Trophoblast cell (in vitro differentiated cells and primary cell): ENCODE results near the gene KANK4.
A peak's percentile ranks its signal among the peaks of the same experiment; 100 is the strongest.

Experiments used
- DNase-seq, 2 donors: peaks; one replicate each; pipeline ENCODE4 v3.0.0-alpha.2; 2016
- H2AFZ ChIP-seq: 2 replicates; pipeline ENCODE4 v1.6.1; 2013; ENCODE audit warnings: low read length, moderate library complexity, mild to moderate bottlenecking; ENCODE audit not compliant: insufficient read depth, poor library complexity
- H2AK5ac ChIP-seq: 2 replicates; pipeline ENCODE4 v1.6.1; 2013; ENCODE audit warnings: mild to moderate bottlenecking, low read length
- H2BK120ac ChIP-seq: 2 replicates; pipeline ENCODE4 v1.6.1; 2013; ENCODE audit warnings: low read length, mild to moderate bottlenecking, moderate library complexity; ENCODE audit not compliant: insufficient read depth, poor library complexity
- H2BK12ac ChIP-seq: 2 replicates; pipeline ENCODE4 v1.6.1; 2013; ENCODE audit warnings: mild to moderate bottlenecking, low read length, moderate library complexity
- H2BK5ac ChIP-seq: 2 replicates; pipeline ENCODE4 v1.6.1; 2013; ENCODE audit warnings: low read length, low read depth, moderate library complexity, mild to moderate bottlenecking; ENCODE audit not compliant: poor library complexity
- H3K14ac ChIP-seq: 2 replicates; pipeline ENCODE4 v1.6.1; 2013; ENCODE audit warnings: mild to moderate bottlenecking, low read length
- H3K18ac ChIP-seq: 2 replicates; pipeline ENCODE4 v1.6.1; 2013; ENCODE audit warnings: mild to moderate bottlenecking, low read length
- H3K23ac ChIP-seq: 2 replicates; pipeline ENCODE4 v1.6.1; 2013; ENCODE audit warnings: low read length
- H3K27ac ChIP-seq: 2 replicates; pipeline ENCODE4 v1.5.1; 2013; ENCODE audit warnings: low read depth, mild to moderate bottlenecking, inconsistent platforms, low read length, moderate library complexity
- H3K27me3 ChIP-seq: 2 replicates; pipeline ENCODE4 v1.6.1; 2013; ENCODE audit warnings: inconsistent platforms, mild to moderate bottlenecking, low read length, moderate library complexity; ENCODE audit not compliant: insufficient read depth
- H3K36me3 ChIP-seq, 2 experiments: 1 replicate in 1 of 2; 2 replicates in 1 of 2; pipeline ENCODE4 v1.6.1; 2013; ENCODE audit warnings: low read length in 2 of 2, mild to moderate bottlenecking in 2 of 2, moderate library complexity in 1 of 2; ENCODE audit not compliant: insufficient read depth in 2 of 2, control insufficient read depth in 1 of 2
- H3K4ac ChIP-seq: 2 replicates; pipeline ENCODE4 v1.6.1; 2013; ENCODE audit warnings: low read depth, mild to moderate bottlenecking, low read length, moderate library complexity
- H3K4me1 ChIP-seq, 2 experiments: 1 replicate in 1 of 2; 2 replicates in 1 of 2; pipeline ENCODE4 v1.6.1; 2013; ENCODE audit warnings: low read length in 2 of 2, mild to moderate bottlenecking in 2 of 2, moderate library complexity in 1 of 2; ENCODE audit not compliant: insufficient read depth in 2 of 2, control insufficient read depth in 1 of 2
- H3K4me2 ChIP-seq: 2 replicates; pipeline ENCODE4 v1.6.1; 2013; ENCODE audit warnings: inconsistent platforms, mild to moderate bottlenecking, low read length, moderate library complexity
- H3K4me3 ChIP-seq: 2 replicates; pipeline ENCODE4 v1.5.1; 2013; ENCODE audit warnings: mild to moderate bottlenecking, low read depth, low read length, inconsistent platforms
- H3K79me1 ChIP-seq: one replicate; pipeline ENCODE4 v1.6.1; 2013; ENCODE audit warnings: low read length
- H3K79me2 ChIP-seq: 2 replicates; pipeline ENCODE4 v1.6.1; 2013; ENCODE audit warnings: low read length, mild to moderate bottlenecking; ENCODE audit not compliant: control insufficient read depth, insufficient read depth, poor library complexity
- H3K9ac ChIP-seq: 2 replicates; pipeline ENCODE4 v1.6.1; 2013; ENCODE audit warnings: mild to moderate bottlenecking, low read length
- H3K9me3 ChIP-seq: 2 replicates; pipeline ENCODE4 v1.6.1; 2013; ENCODE audit warnings: low read depth, mild to moderate bottlenecking, control low read depth, inconsistent platforms, low read length; ENCODE audit not compliant: insufficient read depth
- H4K12ac ChIP-seq: 2 replicates; pipeline ENCODE4 v1.6.1; 2013; ENCODE audit warnings: low read depth, mild to moderate bottlenecking, low read length, moderate library complexity
- H4K8ac ChIP-seq: 2 replicates; pipeline ENCODE4 v1.6.1; 2013; ENCODE audit warnings: low read depth, mild to moderate bottlenecking, low read length, moderate library complexity
- H4K91ac ChIP-seq: one replicate; pipeline ENCODE4 v1.6.1; 2013; ENCODE audit warnings: low read depth, mild to moderate bottlenecking, low read length, moderate library complexity
- WGBS: extraction: QIAGEN DNeasy Blood & Tissue Kit; methylation state at CpG from one replicate; pipeline ENCODE4 v1.1.7; 2013; ENCODE audit warnings: missing lambda C conversion rate; ENCODE audit not compliant: insufficient read length, insufficient coverage; ENCODE audit errors: extremely low coverage; 5-methylcytosine and 5-hydroxymethylcytosine counted together

KANK4 gene

DNA sequence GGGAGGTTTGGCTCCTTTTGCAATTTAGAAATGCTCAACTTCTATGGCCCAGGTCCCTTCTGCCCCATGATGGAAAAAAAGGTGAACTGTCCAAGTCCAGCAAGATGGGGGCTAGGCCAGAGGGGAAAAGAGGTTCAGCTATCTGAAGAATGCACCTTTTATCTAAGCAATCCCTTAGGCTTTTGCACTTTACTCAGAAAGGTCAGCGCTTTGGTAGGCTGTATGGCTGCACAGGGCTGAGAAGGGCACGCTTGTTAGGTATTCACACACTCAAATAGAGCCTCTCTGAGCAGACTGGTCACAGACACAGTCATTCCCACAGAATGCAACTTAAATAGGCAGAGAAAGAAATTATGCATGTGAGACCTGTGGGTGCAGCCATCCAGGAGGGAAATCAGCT lies 31.0 kb downstream of the KANK4 start:
- Histone ChIP-seq H3K27ac (peak overlapping the region; percentile 58), H3K27me3 (no peaks in the 10 kb centered on the region), H2BK5ac (no peak overlapping the region), H3K79me1 (peaks cover 5% of the 10 kb centered on the region), H3K4me2 (peak overlapping the region; percentile 5), H3K18ac (no peak overlapping the region), H3K4ac (no peak overlapping the region), H3K36me3 (peaks cover 0 to 2% of the 10 kb centered on the region in 2 experiments), H2AFZ (no peak overlapping the region), H3K9me3 (no peaks in the 10 kb centered on the region), H2BK120ac (no peak overlapping the region), H3K4me3 (no peak overlapping the region), H3K79me2 (peaks cover 8% of the 10 kb centered on the region), H3K23ac (no peak overlapping the region), H3K4me1 (peaks cover 16 to 29% of the 10 kb centered on the region in 2 experiments), H4K12ac (no peak overlapping the region), H2AK5ac (no peak overlapping the region), H3K14ac (no peak overlapping the region), H2BK12ac (no peak overlapping the region), H4K91ac (no peak overlapping the region), H3K9ac (no peak overlapping the region), H4K8ac (no peak overlapping the region)
- WGBS: no CpG with 5 or more reads among the region's 2 CpGs
- DNase-seq: peak; percentile 70 to 74

DNA sequence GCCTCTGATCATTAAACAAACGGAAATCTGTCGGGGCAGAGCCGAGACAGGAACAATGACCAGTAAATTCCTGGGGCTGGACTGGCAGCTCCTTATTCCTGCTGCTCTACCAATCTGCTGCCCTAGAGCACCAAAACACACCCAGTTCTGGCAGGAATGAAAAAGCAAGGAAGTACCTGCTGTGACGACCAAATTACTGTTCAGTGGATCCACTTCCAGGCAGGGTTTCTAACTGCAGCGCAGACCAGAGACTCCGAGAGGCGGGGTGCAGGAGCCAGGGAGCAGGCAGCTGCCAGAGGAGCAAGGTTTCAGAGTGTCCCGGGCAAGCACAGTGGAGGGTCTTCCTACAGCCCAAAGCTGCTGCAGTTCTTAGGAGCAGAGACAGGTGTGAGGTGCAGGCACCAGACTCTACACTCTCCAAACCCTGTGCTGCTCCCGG lies 32.4 kb downstream of the KANK4 start:
- Histone ChIP-seq H3K23ac (no peak overlapping the region), H3K4me3 (no peak overlapping the region)
- WGBS: no CpG with 5 or more reads among the region's 9 CpGs

DNA sequence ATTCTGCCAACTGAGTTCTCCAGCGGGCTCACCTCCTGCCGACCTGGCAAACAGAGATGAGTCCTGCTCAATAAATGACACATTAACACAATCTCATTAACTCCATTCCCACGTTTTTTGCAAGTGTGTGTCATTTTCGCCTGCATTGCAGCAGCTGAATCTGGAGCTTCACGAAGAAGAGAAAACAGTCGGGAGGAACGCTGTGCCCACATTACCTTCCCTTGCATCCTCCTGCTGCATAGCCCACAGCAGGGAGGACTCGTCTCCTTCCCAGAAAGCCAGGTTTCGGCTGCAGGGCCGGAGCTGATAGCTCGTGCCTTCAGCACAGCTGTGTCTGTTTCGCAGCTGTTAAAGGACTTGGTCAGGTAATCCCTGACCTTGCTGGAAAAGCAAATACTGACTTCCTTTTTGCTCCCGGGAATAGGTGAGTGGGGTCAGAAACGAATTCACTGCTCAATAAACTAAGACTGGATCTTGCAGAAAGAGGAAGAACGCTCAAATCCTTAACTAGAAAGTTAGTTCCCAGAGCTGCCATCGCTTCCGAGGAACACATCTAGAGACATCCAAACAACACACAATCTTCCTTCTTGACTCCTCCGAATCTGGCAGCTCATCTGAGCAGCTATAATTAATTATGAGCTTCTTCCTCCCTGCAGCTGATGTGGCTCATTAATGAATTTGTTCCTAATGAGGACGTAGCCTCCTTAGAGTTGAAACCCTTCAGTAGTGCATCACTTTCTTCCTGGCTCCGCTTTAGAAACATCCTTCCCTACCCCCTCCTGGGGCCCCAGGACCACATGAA lies 33.0 kb downstream of the KANK4 start:
- no peak for DNase-seq
- no CpG with 5 or more reads among the region's 20 CpGs for WGBS
- H2BK12ac ChIP-seq: no peak overlapping the region
- H3K27ac ChIP-seq: no peak overlapping the region
- H3K36me3 ChIP-seq: peaks cover 8 to 11% of the 10 kb centered on the region in 2 experiments
- H3K4me3 ChIP-seq: no peak overlapping the region
- H2BK120ac ChIP-seq: no peak overlapping the region
- H3K27me3 ChIP-seq: no peaks in the 10 kb centered on the region
- H4K12ac ChIP-seq: no peak overlapping the region
- no peak overlapping the region for H2AFZ ChIP-seq
- H3K79me2 ChIP-seq: peaks cover 5% of the 10 kb centered on the region
- peak overlapping the region; percentile 31 for H3K4ac ChIP-seq
- H3K79me1 ChIP-seq: peaks cover 5% of the 10 kb centered on the region
- H3K9me3 ChIP-seq: no peaks in the 10 kb centered on the region
- H3K18ac ChIP-seq: no peak overlapping the region
- H4K8ac ChIP-seq: no peak overlapping the region
- H3K14ac ChIP-seq: no peak overlapping the region
- no peak overlapping the region for H3K23ac ChIP-seq
- no peak overlapping the region for H2AK5ac ChIP-seq
- H3K9ac ChIP-seq: no peak overlapping the region
- H3K4me1 ChIP-seq: peaks cover 16 to 29% of the 10 kb centered on the region in 2 experiments
- H2BK5ac ChIP-seq: no peak overlapping the region
- H3K4me2 ChIP-seq: peak overlapping the region; percentile 29
- no peak overlapping the region for H4K91ac ChIP-seq

More for the DNA sequence above, 32.4 kb downstream of the KANK4 start:
- Histone ChIP-seq H3K9me3 (no peaks in the 10 kb centered on the region), H3K27me3 (no peaks in the 10 kb centered on the region), H3K27ac (peak overlapping the region; percentile 42), H3K4me1 (peaks cover 16 to 29% of the 10 kb centered on the region in 2 experiments), H4K12ac (no peak overlapping the region), H2BK12ac (peak overlapping the region; percentile 4), H3K18ac (peak overlapping the region; percentile 1), H3K79me1 (peaks cover 5% of the 10 kb centered on the region), H3K9ac (no peak overlapping the region), H4K91ac (peak overlapping the region; percentile 0), H3K36me3 (peaks cover 5 to 6% of the 10 kb centered on the region in 2 experiments), H3K14ac (no peak overlapping the region), H3K4ac (peak overlapping the region; percentile 31), H3K79me2 (peaks cover 6% of the 10 kb centered on the region), H2BK120ac (no peak overlapping the region), H4K8ac (no peak overlapping the region), H3K4me2 (peak overlapping the region; percentile 29), H2AFZ (no peak overlapping the region), H2BK5ac (no peak overlapping the region), H2AK5ac (no peak overlapping the region)
- DNase-seq: no peak

DNA sequence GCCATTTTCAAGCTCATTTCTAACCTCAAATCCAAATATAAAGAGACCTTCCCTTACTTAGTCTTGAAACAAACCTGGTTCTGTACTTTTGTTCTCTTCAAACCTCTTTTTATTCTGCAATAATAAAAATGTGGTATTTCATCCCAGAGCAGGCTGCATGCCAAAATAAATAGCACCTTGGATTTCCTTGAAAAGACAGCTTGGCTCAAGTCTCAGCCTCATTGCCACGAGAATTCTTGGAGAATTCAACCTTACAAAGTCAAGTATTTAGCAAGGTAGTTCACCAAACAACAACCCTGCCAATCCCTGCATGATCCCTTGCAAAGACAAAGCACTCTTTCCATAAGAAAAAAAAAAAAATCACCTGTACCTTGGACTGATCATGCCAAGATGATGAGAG lies 33.8 kb downstream of the KANK4 start:
- Histone ChIP-seq H2AFZ (no peak overlapping the region), H4K8ac (no peak overlapping the region), H4K12ac (no peak overlapping the region), H2BK120ac (no peak overlapping the region), H3K36me3 (peaks cover 12 to 15% of the 10 kb centered on the region in 2 experiments), H2BK5ac (no peak overlapping the region), H3K4me3 (no peak overlapping the region), H3K79me1 (peaks cover 8% of the 10 kb centered on the region), H2BK12ac (no peak overlapping the region), H3K4me1 (peaks cover 16 to 29% of the 10 kb centered on the region in 2 experiments), H3K9me3 (peaks cover 3% of the 10 kb centered on the region), H3K27me3 (no peaks in the 10 kb centered on the region), H4K91ac (no peak overlapping the region), H2AK5ac (no peak overlapping the region), H3K14ac (no peak overlapping the region), H3K79me2 (peaks cover 5% of the 10 kb centered on the region), H3K4ac (peak overlapping the region; percentile 66), H3K23ac (no peak overlapping the region), H3K9ac (no peak overlapping the region), H3K18ac (no peak overlapping the region), H3K4me2 (no peak overlapping the region), H3K27ac (no peak overlapping the region)
- DNase-seq: no peak
- WGBS: no CpG with 5 or more reads among the region's 1 CpG
